SH-SY5Y (cell line): ENCODE results near the gene RNF208.

Source experiments
- GATA2 ChIP-seq: IDR thresholded peaks from 2 replicates; pipeline ENCODE4 v1.6.1; 2011; ENCODE audit warnings: mild to moderate bottlenecking, low read depth, low read length
- GATA3 ChIP-seq: IDR thresholded peaks from 2 replicates; pipeline ENCODE4 v1.6.1; 2011; ENCODE audit warnings: low read depth, mild to moderate bottlenecking, low read length, moderate library complexity

DNA sequence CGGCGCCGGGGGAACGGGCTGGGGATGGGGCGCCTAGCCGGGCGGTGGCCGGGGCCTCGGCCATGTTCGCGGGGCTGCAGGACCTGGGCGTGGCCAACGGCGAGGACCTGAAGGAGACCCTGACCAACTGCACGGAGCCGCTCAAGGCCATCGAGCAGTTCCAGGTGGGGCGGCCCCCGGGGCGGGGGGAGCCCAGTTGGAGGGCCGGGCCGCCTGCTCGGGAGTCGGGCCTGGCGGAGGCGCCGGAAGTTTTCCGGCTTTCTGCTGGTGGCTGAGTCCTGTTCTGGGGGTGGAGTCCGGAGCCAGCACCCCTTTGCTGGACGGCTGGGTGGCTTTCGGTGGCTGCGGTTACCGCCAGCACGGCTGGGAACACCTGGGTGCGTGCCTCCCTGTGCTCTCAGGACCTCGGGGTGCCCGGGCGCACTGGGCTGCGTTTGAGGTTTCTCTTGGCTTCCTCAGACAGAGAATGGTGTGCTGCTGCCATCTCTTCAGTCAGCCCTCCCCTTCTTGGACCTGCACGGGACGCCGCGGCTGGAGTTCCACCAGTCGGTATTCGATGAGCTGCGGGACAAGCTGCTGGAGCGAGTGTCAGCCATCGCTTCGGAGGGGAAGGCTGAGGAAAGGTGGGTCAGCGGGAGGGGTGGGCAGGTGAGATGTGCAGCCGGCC, 33.5 kb upstream of the RNF208 start:
- TF ChIP-seq GATA2 (no peak), GATA3 (no peak)
